Measurements from ENCODE around the gene TEKT4.
"Not testable (repeated sequence)": the region's sequence is repeated elsewhere in the genome, so short reads cannot be mapped to it uniquely, and the experiment has no call there.

The TEKT4 gene
- long read RNA-seq: 0 reads

GRCh38 chr2:94871226-94872087 lies at the start of gene TEKT4:
TSS of gene TEKT4 (plus strand) at chr2:94871430. CDS start at chr2:94871580, 150 bp downstream.
- no peak within 1 kb of the TSS for H3K4me3 ChIP-seq (replicated peaks; ENCODE audit: insufficient read depth, low read length)

GRCh38 chr2:94839224-94839623 lies 32.0 kb upstream of the TEKT4 start:
- not testable (repeated sequence) for H3K27ac ChIP-seq (replicated peaks); H3K4me3 ChIP-seq (replicated peaks; ENCODE audit: insufficient read depth, low read length); DNase-seq (ENCODE audit: low read depth in 1 of 2, low spot score in 1 of 2); H3K27me3 ChIP-seq (ENCODE audit: insufficient read depth, poor library complexity, severe bottlenecking)

More at GRCh38 chr2:94871226-94872087, at the start of gene TEKT4:
- Histone ChIP-seq H3K27me3 (ENCODE audit: insufficient read depth, poor library complexity, severe bottlenecking) (peaks cover 5% of the 10 kb centered on the region), H3K27ac (replicated peaks) (no peak within 1 kb of the TSS)
- DNase-seq (ENCODE audit: low read depth in 1 of 2, low spot score in 1 of 2): no peak
- TF ChIP-seq GABPA (IDR thresholded peaks at IDR 0.05; ENCODE audit: low read depth) (no peak), POLR2AphosphoS5 (IDR thresholded peaks at IDR 0.05; ENCODE audit: low read depth) (no peak), SPI1 (IDR thresholded peaks at IDR 0.05; ENCODE audit: borderline replicate concordance, low read depth) (no peak), REST (IDR thresholded peaks at IDR 0.05; ENCODE audit: insufficient replicate concordance, low read depth) (no peak), CTCF (IDR thresholded peaks at IDR 0.05; ENCODE audit: insufficient read depth, low read length) (no peak)

GRCh38 chr2:94856856-94857255 lies 14.4 kb upstream of the TEKT4 start:
- not testable (repeated sequence) for DNase-seq (ENCODE audit: low read depth in 1 of 2, low spot score in 1 of 2); H3K27ac ChIP-seq (replicated peaks); H3K4me3 ChIP-seq (replicated peaks; ENCODE audit: insufficient read depth, low read length)
- H3K27me3 ChIP-seq (ENCODE audit: insufficient read depth, poor library complexity, severe bottlenecking): peaks cover 12% of the 10 kb centered on the region

- H3K27ac ChIP-seq (replicated peaks); DNase-seq (ENCODE audit: low read depth in 1 of 2, low spot score in 1 of 2); H3K4me3 ChIP-seq (replicated peaks; ENCODE audit: insufficient read depth, low read length): not testable (repeated sequence)
- H3K27me3 ChIP-seq (ENCODE audit: insufficient read depth, poor library complexity, severe bottlenecking): peaks cover 15% of the 10 kb centered on the region
These were observed 13.7 kb upstream of the TEKT4 start for GRCh38 chr2:94857367-94858162.

- not testable (repeated sequence) for H3K27ac ChIP-seq (replicated peaks); H3K4me3 ChIP-seq (replicated peaks; ENCODE audit: insufficient read depth, low read length); DNase-seq (ENCODE audit: low read depth in 1 of 2, low spot score in 1 of 2)
- peaks cover 15% of the 10 kb centered on the region for H3K27me3 ChIP-seq (ENCODE audit: insufficient read depth, poor library complexity, severe bottlenecking)
These were observed 12.9 kb upstream of the TEKT4 start for GRCh38 chr2:94858163-94858888.

GRCh38 chr2:94861308-94862152 lies 9.7 kb upstream of the TEKT4 start:
- Histone ChIP-seq H3K27ac (replicated peaks) (no peak overlapping the region), H3K4me3 (replicated peaks; ENCODE audit: insufficient read depth, low read length) (no peak overlapping the region), H3K27me3 (ENCODE audit: insufficient read depth, poor library complexity, severe bottlenecking) (peaks cover 15% of the 10 kb centered on the region)
- DNase-seq (ENCODE audit: low read depth in 1 of 2, low spot score in 1 of 2): no peak
- TF ChIP-seq REST (IDR thresholded peaks at IDR 0.05; ENCODE audit: insufficient replicate concordance, low read depth): no peak
- TF ChIP-seq GABPA (IDR thresholded peaks at IDR 0.05; ENCODE audit: low read depth): no peak
- TF ChIP-seq POLR2AphosphoS5 (IDR thresholded peaks at IDR 0.05; ENCODE audit: low read depth): no peak
- TF ChIP-seq SPI1 (IDR thresholded peaks at IDR 0.05; ENCODE audit: borderline replicate concordance, low read depth): no peak
- TF ChIP-seq CTCF (IDR thresholded peaks at IDR 0.05; ENCODE audit: insufficient read depth, low read length): no peak

GRCh38 chr2:94862903-94863302 lies 8.3 kb upstream of the TEKT4 start:
- H3K4me3 ChIP-seq (replicated peaks; ENCODE audit: insufficient read depth, low read length); H3K27ac ChIP-seq (replicated peaks); DNase-seq (ENCODE audit: low read depth in 1 of 2, low spot score in 1 of 2): not testable (repeated sequence)
- H3K27me3 ChIP-seq (ENCODE audit: insufficient read depth, poor library complexity, severe bottlenecking): peaks cover 12% of the 10 kb centered on the region

Measured in HL-60 (cell line).